Brain microvascular endothelial cell (primary cell): ENCODE measurements around the gene PTGS1.
A peak's percentile ranks its signal among the peaks of the same experiment; 100 is the strongest.

ENCODE experiments used
- DNase-seq: peaks from one replicate; pipeline ENCODE4 v3.0.0-alpha.2; 2020
- H3K27ac ChIP-seq: fragments of 250-450 bp; sonication (Bioruptor Pico); 2 replicates; pipeline ENCODE4 v1.5.1; 2020; ENCODE audit warnings: mild to moderate bottlenecking, moderate library complexity
- H3K27me3 ChIP-seq: fragments of 250-450 bp; sonication (Bioruptor Pico); replicated peaks from 2 replicates; pipeline ENCODE4 v1.5.1; 2020; ENCODE audit warnings: mild to moderate bottlenecking
- H3K36me3 ChIP-seq: fragments of 250-450 bp; sonication (Bioruptor Pico); replicated peaks from 2 replicates; pipeline ENCODE4 v1.5.1; 2020; ENCODE audit warnings: mild to moderate bottlenecking
- H3K4me3 ChIP-seq: 2 replicates; pipeline ENCODE4 v1.5.1; 2011; ENCODE audit warnings: low read depth, mild to moderate bottlenecking, control low read depth, low read length, moderate library complexity
- in situ Hi-C: cut with HindIII; loops from 2 replicates; pipeline ENCODE4 v1.10.0; 2017; ENCODE audit warnings: low sequenced_read_pairs, low pct_ligation_motif_present
- TF ChIP-seq, protein P1 (sequence below): IDR thresholded peaks from 2 replicates; pipeline ENCODE4 v1.5.1; 2011; ENCODE audit warnings: low read depth, mild to moderate bottlenecking, moderate library complexity, low read length, control low read depth, inconsistent platforms; ENCODE audit errors: missing control alignments

The PTGS1 gene

DNA sequence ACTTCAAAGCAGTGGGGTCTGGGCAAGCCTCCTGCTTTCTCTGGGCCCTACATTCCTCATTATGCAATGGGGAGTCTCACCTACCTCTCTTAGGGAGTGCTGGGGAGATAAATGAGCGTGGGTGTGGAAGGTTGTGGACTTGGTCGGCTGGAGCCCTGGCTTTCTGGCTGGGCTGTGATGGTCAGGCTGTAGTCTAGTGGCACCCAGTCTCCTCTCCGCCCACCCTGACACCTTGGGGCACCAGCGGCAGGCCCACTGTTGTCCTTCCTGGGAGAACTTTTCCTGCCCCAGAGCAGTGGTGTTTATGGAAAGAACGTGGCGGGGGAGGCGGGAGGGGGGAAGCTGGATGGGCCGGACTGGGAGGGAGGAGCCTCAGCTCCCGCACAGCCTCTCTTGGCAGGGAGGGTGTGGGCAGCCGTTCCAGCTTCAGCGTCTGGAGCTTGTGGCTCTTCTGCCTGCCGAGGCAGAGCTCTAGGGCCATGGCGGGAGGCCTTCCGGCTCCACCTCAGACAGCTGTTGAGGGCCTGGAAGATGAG is 4.1 kb downstream of the PTGS1 start:
- in situ Hi-C loops = no loop called here
- H3K27me3 ChIP-seq = no peaks in the 10 kb centered on the region
- H3K4me3 ChIP-seq = no peak overlapping the region
- peak; percentile 51 for DNase-seq
- H3K36me3 ChIP-seq = no peaks in the 10 kb centered on the region
- no peak overlapping the region for H3K27ac ChIP-seq
- TF ChIP-seq, protein P1, sequence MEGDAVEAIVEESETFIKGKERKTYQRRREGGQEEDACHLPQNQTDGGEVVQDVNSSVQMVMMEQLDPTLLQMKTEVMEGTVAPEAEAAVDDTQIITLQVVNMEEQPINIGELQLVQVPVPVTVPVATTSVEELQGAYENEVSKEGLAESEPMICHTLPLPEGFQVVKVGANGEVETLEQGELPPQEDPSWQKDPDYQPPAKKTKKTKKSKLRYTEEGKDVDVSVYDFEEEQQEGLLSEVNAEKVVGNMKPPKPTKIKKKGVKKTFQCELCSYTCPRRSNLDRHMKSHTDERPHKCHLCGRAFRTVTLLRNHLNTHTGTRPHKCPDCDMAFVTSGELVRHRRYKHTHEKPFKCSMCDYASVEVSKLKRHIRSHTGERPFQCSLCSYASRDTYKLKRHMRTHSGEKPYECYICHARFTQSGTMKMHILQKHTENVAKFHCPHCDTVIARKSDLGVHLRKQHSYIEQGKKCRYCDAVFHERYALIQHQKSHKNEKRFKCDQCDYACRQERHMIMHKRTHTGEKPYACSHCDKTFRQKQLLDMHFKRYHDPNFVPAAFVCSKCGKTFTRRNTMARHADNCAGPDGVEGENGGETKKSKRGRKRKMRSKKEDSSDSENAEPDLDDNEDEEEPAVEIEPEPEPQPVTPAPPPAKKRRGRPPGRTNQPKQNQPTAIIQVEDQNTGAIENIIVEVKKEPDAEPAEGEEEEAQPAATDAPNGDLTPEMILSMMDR = no peak

DNA sequence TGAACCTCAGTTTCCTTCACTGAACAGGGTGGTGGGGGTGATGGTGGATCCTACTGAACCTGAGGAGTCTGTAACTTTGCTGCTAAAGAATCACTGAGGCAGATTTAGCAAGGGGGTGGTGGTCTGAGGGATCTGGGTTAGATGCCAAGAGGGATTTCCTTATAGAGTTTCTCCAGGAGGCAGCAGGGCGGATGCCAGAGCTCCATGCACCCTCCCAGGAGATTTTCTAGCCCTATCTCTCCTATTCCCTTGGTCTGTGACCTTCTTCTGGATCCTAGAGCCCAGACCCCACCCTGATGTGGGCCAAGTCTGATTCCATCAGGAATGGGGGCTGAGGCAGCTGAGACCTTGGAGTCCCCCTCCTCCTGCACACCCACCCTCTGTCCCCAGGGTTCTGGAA is 6.0 kb downstream of the PTGS1 start:
- Histone ChIP-seq H3K4me3 (no peak overlapping the region), H3K27ac (no peak overlapping the region), H3K36me3 (no peaks in the 10 kb centered on the region), H3K27me3 (no peaks in the 10 kb centered on the region)
- TF ChIP-seq, protein P1 = no peak
- in situ Hi-C loops = no loop called here
- DNase-seq = no peak

DNA sequence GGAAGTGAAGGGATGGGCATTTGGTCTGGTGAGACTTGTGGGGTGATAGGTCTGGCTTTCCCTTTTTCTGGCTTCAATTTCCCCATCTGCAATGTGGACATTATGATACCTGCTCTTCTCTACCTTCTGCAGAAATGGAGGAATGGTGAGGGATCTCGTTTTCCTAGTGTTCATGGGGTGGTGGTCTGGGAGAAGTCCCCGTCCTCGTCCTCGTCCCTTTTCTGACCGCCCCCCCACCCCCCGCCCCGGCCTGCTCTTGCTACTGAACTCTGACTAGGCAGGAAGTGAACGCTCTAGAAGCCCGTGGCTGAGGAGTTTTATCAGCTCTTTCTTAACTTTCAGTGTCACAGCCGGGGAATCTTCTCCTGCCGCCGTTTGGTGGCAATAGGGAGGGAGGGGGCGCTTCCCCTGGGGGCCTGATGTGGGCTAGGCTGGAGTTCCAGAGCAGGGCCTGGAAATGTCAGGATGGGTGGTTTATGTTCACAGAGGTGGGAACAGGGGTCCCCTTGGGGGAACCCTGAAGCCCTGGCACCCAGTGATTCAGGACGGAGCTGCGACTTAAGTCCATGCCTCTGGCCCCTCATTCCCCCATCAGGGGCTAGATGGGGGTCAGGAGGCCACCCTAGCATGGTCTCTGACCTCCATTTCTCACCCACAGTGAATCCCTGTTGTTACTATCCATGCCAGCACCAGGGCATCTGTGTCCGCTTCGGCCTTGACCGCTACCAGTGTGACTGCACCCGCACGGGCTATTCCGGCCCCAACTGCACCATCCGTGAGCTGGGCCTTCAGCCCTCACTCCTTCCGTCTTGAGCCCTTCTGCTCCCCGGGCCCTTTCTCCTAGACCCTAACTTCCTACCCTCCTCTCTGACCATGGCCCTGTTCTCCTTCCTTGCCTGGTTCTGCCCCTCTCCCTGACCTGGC is 6.7 kb downstream of the PTGS1 start:
- in situ Hi-C loops = no loop called here
- Histone ChIP-seq H3K27ac (no peak overlapping the region), H3K27me3 (no peaks in the 10 kb centered on the region), H3K36me3 (no peaks in the 10 kb centered on the region), H3K4me3 (no peak overlapping the region)
- no peak for DNase-seq
- TF ChIP-seq, protein P1 = no peak

DNA sequence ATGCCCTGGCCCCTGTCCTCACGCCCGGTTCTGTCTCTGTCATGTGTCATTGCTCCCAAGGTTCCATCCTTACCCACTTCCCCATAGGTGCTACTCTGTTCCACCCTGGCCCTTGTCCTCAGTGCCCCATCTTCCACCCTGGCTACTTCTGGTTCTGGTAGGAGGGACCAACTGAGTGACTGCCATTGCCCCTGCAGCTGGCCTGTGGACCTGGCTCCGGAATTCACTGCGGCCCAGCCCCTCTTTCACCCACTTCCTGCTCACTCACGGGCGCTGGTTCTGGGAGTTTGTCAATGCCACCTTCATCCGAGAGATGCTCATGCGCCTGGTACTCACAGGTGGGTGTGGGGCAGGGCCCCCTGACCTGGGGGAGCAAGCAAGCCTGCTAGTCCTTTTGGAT is 7.4 kb downstream of the PTGS1 start:
- H3K36me3 ChIP-seq = no peaks in the 10 kb centered on the region
- H3K27ac ChIP-seq = no peak overlapping the region
- TF ChIP-seq, protein P1 = no peak
- in situ Hi-C loops = no loop called here
- no peak overlapping the region for H3K4me3 ChIP-seq
- no peaks in the 10 kb centered on the region for H3K27me3 ChIP-seq
- DNase-seq = no peak

DNA sequence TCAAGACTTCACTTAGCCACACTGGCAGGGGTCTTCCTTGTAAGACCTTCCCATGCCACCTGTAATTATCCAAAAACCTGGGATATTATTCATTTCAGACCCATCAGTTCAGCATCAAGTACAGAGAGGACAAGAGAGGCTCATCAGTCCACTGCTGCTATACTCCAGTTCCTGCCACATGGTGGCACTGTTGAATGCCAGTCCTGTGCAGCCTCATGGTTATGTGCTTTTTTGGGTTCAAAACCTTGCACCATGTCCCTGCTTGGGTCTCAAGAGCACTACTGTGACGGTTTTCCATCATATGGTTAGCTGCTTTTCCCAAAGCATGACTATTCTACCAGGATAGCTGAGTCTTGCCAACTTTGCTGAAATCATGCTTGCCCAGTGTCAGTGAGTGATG is 8.5 kb downstream of the PTGS1 start:
- Histone ChIP-seq H3K4me3 (no peak overlapping the region), H3K27ac (no peak overlapping the region), H3K36me3 (no peaks in the 10 kb centered on the region), H3K27me3 (no peaks in the 10 kb centered on the region)
- DNase-seq = no peak
- in situ Hi-C loops = no loop called here
- TF ChIP-seq, protein P1 = peak; percentile 67
